Tibial nerve (tissue), 4 donors: ENCODE results near the gene KSR2. TPM values are rescaled to one million over a fixed set of nuclear protein-coding genes. Genes with fewer than 3 reads are reported as not detected.

ENCODE experiments used
- DNase-seq, 2 donors: peaks; one replicate each; pipeline ENCODE4 v3.0.0-alpha.2; 2019; ENCODE audit warnings: low spot score in 2 of 2
- H3K27ac ChIP-seq, 4 donors: fragments of 200-600 bp; sonication (generic) in 3 of 4; one replicate each; pipeline ENCODE4 v1.5.1; 2017 to 2019; ENCODE audit warnings: mild to moderate bottlenecking in 1 of 4
- H3K27me3 ChIP-seq, 2 donors: fragments of 200-600 bp; sonication (generic) in 1 of 2; one replicate each; pipeline versions ENCODE4 v1.5.1 to v1.6.0; 2017 to 2019
- H3K36me3 ChIP-seq, 3 donors: fragments of 200-600 bp; sonication (generic); one replicate each; pipeline ENCODE4 v1.5.1; 2018 to 2019
- H3K4me1 ChIP-seq, 4 donors: fragments of 200-600 bp; sonication (generic) in 3 of 4; one replicate each; pipeline ENCODE4 v1.5.1; 2017 to 2019
- H3K4me3 ChIP-seq, 4 donors: fragments of 200-600 bp; sonication (generic) in 3 of 4; one replicate each; pipeline ENCODE4 v1.5.1; 2017 to 2019; ENCODE audit warnings: mild to moderate bottlenecking in 1 of 4, moderate library complexity in 1 of 4
- H3K9me3 ChIP-seq, 4 donors: fragments of 200-600 bp; sonication (generic) in 3 of 4; one replicate each; pipeline ENCODE4 v1.5.1; 2017 to 2019
- EP300 ChIP-seq, 2 donors: sonication (generic); formaldehyde crosslinking; IDR thresholded peaks; one replicate each; pipeline ENCODE4 v1.6.1; 2017; ENCODE audit warnings: antibody characterized with exemption in 2 of 2, mild to moderate bottlenecking in 1 of 2
- POLR2A ChIP-seq, 2 donors: fragments of 450-650 bp; IDR thresholded peaks; one replicate each; pipeline ENCODE4 v1.6.1; 2017; ENCODE audit warnings: antibody characterized with exemption in 2 of 2, mild to moderate bottlenecking in 2 of 2, moderate library complexity in 2 of 2
- WGBS, 2 donors: methylation state at CpG; one replicate each; pipeline ENCODE4 v1.1.5; 2018; 5-methylcytosine and 5-hydroxymethylcytosine counted together
- total RNA-seq, 4 donors: library from RNA; depleted of rRNA; stranded (reverse); fragments of >200 nt; gene quantifications; one replicate each; pipeline ENCODE4 v1.1.0, GENCODE V29; 2016
- TF ChIP-seq, protein P1 (sequence below), 5 experiments: fragments of 200-600 bp in 3 of 5; fragments of 450-650 bp in 2 of 5; sonication (generic) in 3 of 5; IDR thresholded peaks; one replicate each; pipeline ENCODE4 v1.5.1; 2016 to 2019; ENCODE audit warnings: antibody characterized with exemption in 5 of 5, mild to moderate bottlenecking in 3 of 5, moderate library complexity in 2 of 5

Gene KSR2
- total RNA-seq, 4 donors from 2014 or later, result under 0.01 TPM; not detected in 3

DNA sequence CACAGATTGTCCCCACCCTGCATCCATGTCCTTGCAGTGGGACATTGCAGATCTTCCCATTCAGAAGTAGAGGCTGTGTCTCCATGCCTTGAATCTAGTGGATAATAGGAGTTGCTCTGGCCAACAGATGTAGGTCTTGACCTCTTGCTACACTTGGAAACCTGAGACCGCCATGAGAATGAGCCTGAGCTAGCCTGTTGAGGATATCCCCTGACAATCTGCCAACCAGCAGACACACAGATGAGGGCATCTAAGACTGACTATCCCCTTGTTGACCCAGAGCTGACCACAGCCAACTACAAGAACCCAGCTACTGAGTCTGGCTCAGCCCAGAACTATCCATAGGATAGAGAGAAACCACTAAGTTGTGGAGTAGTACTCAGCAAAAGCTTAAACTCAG lies 446.2 kb downstream of the KSR2 start:
- DNase-seq, result no peak
- Histone ChIP-seq H3K36me3 (no peaks in the 10 kb centered on the region), H3K4me3 (no peak overlapping the region), H3K27me3 (no peaks in the 10 kb centered on the region), H3K9me3 (no peaks in the 10 kb centered on the region), H3K4me1 (no peaks in the 10 kb centered on the region), H3K27ac (no peak overlapping the region)
- WGBS, 2 donors, result 71 to 78% methylated on average over 1 of the region's 1 CpG
- TF ChIP-seq, protein P1, sequence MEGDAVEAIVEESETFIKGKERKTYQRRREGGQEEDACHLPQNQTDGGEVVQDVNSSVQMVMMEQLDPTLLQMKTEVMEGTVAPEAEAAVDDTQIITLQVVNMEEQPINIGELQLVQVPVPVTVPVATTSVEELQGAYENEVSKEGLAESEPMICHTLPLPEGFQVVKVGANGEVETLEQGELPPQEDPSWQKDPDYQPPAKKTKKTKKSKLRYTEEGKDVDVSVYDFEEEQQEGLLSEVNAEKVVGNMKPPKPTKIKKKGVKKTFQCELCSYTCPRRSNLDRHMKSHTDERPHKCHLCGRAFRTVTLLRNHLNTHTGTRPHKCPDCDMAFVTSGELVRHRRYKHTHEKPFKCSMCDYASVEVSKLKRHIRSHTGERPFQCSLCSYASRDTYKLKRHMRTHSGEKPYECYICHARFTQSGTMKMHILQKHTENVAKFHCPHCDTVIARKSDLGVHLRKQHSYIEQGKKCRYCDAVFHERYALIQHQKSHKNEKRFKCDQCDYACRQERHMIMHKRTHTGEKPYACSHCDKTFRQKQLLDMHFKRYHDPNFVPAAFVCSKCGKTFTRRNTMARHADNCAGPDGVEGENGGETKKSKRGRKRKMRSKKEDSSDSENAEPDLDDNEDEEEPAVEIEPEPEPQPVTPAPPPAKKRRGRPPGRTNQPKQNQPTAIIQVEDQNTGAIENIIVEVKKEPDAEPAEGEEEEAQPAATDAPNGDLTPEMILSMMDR (IDR thresholded peaks at IDR 0.05), result no peak
- TF ChIP-seq POLR2A (IDR thresholded peaks at IDR 0.05) (no peak), EP300 (IDR thresholded peaks at IDR 0.05) (no peak)

DNA sequence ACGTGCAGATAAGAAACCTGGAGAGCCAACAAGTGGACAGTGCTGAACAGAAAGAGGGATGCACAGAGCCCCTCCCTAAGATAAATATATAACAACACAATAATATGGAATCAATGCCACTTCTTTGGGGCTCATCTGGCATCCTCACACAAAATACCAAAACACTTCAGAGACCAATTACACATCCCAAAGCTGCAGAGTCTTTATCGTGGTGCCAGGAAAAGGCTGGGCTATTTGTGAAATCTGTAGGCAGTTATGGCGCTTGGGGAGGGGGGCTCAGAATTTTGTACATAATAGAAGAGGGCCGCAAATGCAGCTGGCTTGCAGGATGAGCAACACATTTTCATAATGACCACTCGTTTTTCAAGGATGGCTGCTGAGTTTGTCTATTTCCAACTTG lies 446.9 kb downstream of the KSR2 start:
- Histone ChIP-seq H3K27ac (no peak overlapping the region), H3K4me1 (no peaks in the 10 kb centered on the region), H3K4me3 (no peak overlapping the region), H3K36me3 (no peaks in the 10 kb centered on the region), H3K9me3 (no peaks in the 10 kb centered on the region), H3K27me3 (no peaks in the 10 kb centered on the region)
- no peak for DNase-seq
- TF ChIP-seq POLR2A (IDR thresholded peaks at IDR 0.05) (no peak), EP300 (IDR thresholded peaks at IDR 0.05) (no peak)
- TF ChIP-seq, protein P1 (IDR thresholded peaks at IDR 0.05), result no peak
- whole genome bisulfite sequencing, 2 donors, result 67 to 80% methylated on average over 5 of the region's 5 CpGs

DNA sequence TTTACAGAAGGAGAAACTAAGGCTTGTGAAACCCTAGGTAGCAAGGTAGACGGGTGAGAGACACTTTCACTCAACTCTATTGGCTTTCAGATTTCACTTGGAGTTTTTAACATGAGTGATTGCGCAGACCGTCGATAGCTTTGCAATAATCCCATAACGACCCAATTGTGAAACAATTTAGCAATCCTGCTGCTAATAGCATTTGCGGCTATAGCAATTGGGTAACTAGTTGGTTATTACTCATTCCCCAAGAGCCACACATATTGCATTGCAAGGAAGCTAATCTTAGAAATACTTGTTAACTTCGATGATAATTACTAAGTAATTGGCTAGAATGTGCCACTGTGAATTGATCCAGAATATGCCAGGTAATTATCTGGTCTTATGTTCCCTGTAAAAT lies 447.4 kb downstream of the KSR2 start:
- H3K27ac ChIP-seq, result no peak overlapping the region
- H3K27me3 ChIP-seq, result no peaks in the 10 kb centered on the region
- no peaks in the 10 kb centered on the region for H3K36me3 ChIP-seq
- TF ChIP-seq, protein P1 (IDR thresholded peaks at IDR 0.05), result no peak
- TF ChIP-seq EP300 (IDR thresholded peaks at IDR 0.05) (peak in 1 of 2 donors; percentile 73), POLR2A (IDR thresholded peaks at IDR 0.05) (no peak)
- WGBS, 2 donors, result 69 to 71% methylated on average over 7 of the region's 7 CpGs
- no peaks in the 10 kb centered on the region for H3K4me1 ChIP-seq
- H3K4me3 ChIP-seq, result no peak overlapping the region
- H3K9me3 ChIP-seq, result no peaks in the 10 kb centered on the region
- DNase-seq, result no peak

DNA sequence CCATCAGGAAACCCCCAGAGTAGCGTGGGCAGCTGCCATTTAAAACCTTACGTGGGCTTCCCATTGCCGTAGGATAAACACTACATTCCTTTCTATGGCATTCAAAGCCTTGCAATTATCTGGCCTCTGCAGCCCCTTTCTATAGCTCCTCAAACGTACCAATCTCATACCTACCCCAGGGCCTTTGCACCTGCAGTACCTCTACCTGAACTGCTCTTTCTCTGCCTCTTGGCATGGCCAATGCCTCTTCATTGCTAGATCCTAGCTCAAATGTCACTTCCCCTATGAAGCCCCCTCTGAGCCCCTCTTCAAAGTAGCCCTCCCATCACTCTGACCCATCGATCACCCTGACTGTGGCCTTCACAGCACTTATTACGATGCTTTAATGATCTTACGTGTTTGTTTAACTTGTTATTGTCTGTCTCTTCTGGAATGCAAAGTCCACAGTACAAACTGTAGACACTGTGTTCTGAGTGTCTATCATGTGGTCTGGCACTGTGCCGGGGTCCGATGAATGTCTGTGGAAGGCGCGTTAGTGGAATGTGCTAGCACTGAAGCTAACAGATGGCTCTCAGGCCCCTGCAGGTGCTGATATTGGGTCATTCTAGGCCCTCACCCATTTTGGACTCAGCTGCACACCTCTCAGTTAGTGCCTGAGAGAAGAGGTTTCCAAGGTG lies 450.1 kb downstream of the KSR2 start:
- 34 to 52% methylated on average over 11 of the region's 11 CpGs for WGBS, 2 donors
- no peaks in the 10 kb centered on the region for H3K4me1 ChIP-seq
- no peak overlapping the region for H3K27ac ChIP-seq
- H3K36me3 ChIP-seq, result no peaks in the 10 kb centered on the region
- H3K27me3 ChIP-seq, result no peaks in the 10 kb centered on the region
- TF ChIP-seq, protein P1 (IDR thresholded peaks at IDR 0.05), result no peak
- TF ChIP-seq EP300 (IDR thresholded peaks at IDR 0.05) (no peak), POLR2A (IDR thresholded peaks at IDR 0.05) (no peak)
- DNase-seq, result peak in 1 of 2 donors; percentile 20
- H3K4me3 ChIP-seq, result no peak overlapping the region
- H3K9me3 ChIP-seq, result no peaks in the 10 kb centered on the region

DNA sequence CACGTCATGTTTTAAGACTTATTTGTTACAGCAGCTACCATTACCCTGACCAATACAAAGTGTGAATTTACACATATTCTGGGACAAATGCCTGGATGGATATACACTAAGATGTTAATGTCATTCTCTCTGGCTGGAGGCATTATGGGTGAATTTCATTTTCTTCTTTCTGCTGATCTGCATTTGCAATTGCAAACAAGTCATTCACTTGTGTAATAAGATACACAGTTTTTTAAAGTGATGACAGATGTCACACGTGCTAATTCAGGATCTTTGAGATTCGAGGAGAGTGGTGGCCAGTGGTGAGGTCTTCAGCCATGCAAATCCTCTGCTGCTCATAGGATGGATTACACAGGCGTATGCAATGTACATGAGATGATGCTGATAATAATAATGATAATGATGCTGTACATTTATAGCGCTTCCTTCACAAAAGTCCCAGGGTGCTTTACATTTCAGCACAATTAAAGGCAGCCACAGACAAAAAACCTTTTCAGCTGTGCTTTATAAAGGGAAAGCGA lies 451.5 kb downstream of the KSR2 start:
- no peak overlapping the region for H3K4me3 ChIP-seq
- no peaks in the 10 kb centered on the region for H3K27me3 ChIP-seq
- no peaks in the 10 kb centered on the region for H3K4me1 ChIP-seq
- H3K36me3 ChIP-seq, result no peaks in the 10 kb centered on the region
- TF ChIP-seq POLR2A (IDR thresholded peaks at IDR 0.05) (no peak), EP300 (IDR thresholded peaks at IDR 0.05) (no peak)
- TF ChIP-seq, protein P1 (IDR thresholded peaks at IDR 0.05), result no peak
- no peaks in the 10 kb centered on the region for H3K9me3 ChIP-seq
- H3K27ac ChIP-seq, result no peak overlapping the region
- no peak for DNase-seq
- 59 to 63% methylated on average over 6 of the region's 6 CpGs for WGBS, 2 donors
